Keratinocyte (primary cell): ENCODE data around the gene SELENOV. TPM values are rescaled to one million over a fixed set of nuclear protein-coding genes. Genes with fewer than 3 reads are reported as not detected.

Experiments used
- DNase-seq: peaks from one replicate; pipeline ENCODE4 v3.0.0-alpha.2; 2011; ENCODE audit warnings: low read depth, missing footprints, low spot score
- FAIRE-seq: peaks from 2 replicates; lab custom pipeline; 2011; peaks lifted over from hg19 to GRCh38; lab: Jason Lieb, UNC
- H2AFZ ChIP-seq: 2 replicates; pipeline ENCODE4 v1.6.0; 2012; ENCODE audit warnings: low read length, control low read depth, inconsistent platforms; ENCODE audit not compliant: control insufficient read depth
- H3K27ac ChIP-seq: 2 replicates; pipeline ENCODE4 v1.5.1; 2011; ENCODE audit warnings: low read length; ENCODE audit not compliant: control insufficient read depth, insufficient read depth
- H3K27me3 ChIP-seq: 3 replicates; pipeline ENCODE4 v1.6.0; 2011; ENCODE audit warnings: low read length; ENCODE audit not compliant: control insufficient read depth, insufficient read depth; ENCODE audit errors: extremely low read depth
- H3K36me3 ChIP-seq, 2 experiments: 2 replicates in 1 of 2; 3 replicates in 1 of 2; pipeline ENCODE4 v1.5.1; 2011; ENCODE audit warnings: low read length in 2 of 2, mild to moderate bottlenecking in 1 of 2; ENCODE audit not compliant: control insufficient read depth in 2 of 2, insufficient read depth in 2 of 2; ENCODE audit errors: extremely low read depth in 1 of 2
- H3K4me1 ChIP-seq: 3 replicates; pipeline ENCODE4 v1.5.1; 2011; ENCODE audit warnings: low read length; ENCODE audit not compliant: control insufficient read depth, insufficient read depth; ENCODE audit errors: extremely low read depth
- H3K4me2 ChIP-seq: 3 replicates; pipeline ENCODE4 v1.6.0; 2011; ENCODE audit warnings: low read depth, low read length; ENCODE audit not compliant: control insufficient read depth, insufficient read depth; ENCODE audit errors: extremely low read depth
- H3K4me3 ChIP-seq, 3 experiments: fragments of 200-600 bp in 1 of 3; sonication (generic) in 1 of 3; 2 replicates in 2 of 3; 3 replicates in 1 of 3; pipeline ENCODE4 v1.5.1; 2011 to 2016; ENCODE audit warnings: low read length in 3 of 3, mild to moderate bottlenecking in 3 of 3, control low read depth in 2 of 3, inconsistent platforms in 1 of 3, low read depth in 1 of 3, mixed read lengths in 1 of 3, mixed run types in 1 of 3, moderate library complexity in 1 of 3; ENCODE audit not compliant: control insufficient read depth in 2 of 3, insufficient read depth in 2 of 3; ENCODE audit errors: extremely low read depth in 1 of 3
- H3K79me2 ChIP-seq: 2 replicates; pipeline ENCODE4 v1.6.0; 2012; ENCODE audit warnings: low read length; ENCODE audit not compliant: control insufficient read depth, insufficient read depth
- H3K9ac ChIP-seq: 3 replicates; pipeline ENCODE4 v1.6.0; 2011; ENCODE audit warnings: low read length; ENCODE audit not compliant: control insufficient read depth, insufficient read depth; ENCODE audit errors: extremely low read depth
- H3K9me1 ChIP-seq: 3 replicates; pipeline ENCODE4 v1.6.0; 2011; ENCODE audit warnings: low read length; ENCODE audit not compliant: control insufficient read depth, insufficient read depth; ENCODE audit errors: extremely low read depth
- H3K9me3 ChIP-seq: 2 replicates; pipeline ENCODE4 v1.5.1; 2012; ENCODE audit warnings: low read depth, low read length; ENCODE audit not compliant: control insufficient read depth
- H4K20me1 ChIP-seq: 3 replicates; pipeline ENCODE4 v1.6.0; 2011; ENCODE audit warnings: low read length; ENCODE audit not compliant: control insufficient read depth, insufficient read depth; ENCODE audit errors: extremely low read depth
- EZH2 ChIP-seq: IDR thresholded peaks from one replicate; pipeline ENCODE4 v1.6.1; 2012; ENCODE audit warnings: inconsistent platforms, mild to moderate bottlenecking, low read length, moderate library complexity
- dilution Hi-C: fragments of 300-500 bp; cut with MboI; formaldehyde crosslinking; loops from one replicate; pipeline ENCODE4 v1.7.0; 2020; ENCODE audit warnings: low sequenced_read_pairs; ENCODE audit not compliant: extremely low pct_ligation_motif_present
- polyA plus RNA-seq, 5 experiments: library from polyadenylated mRNA; depleted of rRNA in 3 of 5; stranded (reverse) in 3 of 5; stranded (forward) in 1 of 5; unstranded in 1 of 5; fragments of >200 nt; gene quantifications; 1 replicate in 1 of 5; 2 replicates in 3 of 5; 3 replicates in 1 of 5; pipeline versions ENCODE4 v1.2.1 to v1.2.3, GENCODE V29; 2011 to 2012; ENCODE audit warnings: missing spikeins in 2 of 5, low read depth in 1 of 5, low replicate concordance in 1 of 5
- TF ChIP-seq, protein P1 (sequence below), 3 experiments: IDR thresholded peaks in 1 of 3; conservative IDR thresholded peaks in 1 of 3; optimal IDR thresholded peaks in 1 of 3; 2 replicates in 2 of 3; 3 replicates in 1 of 3; pipeline versions ENCODE3 to v1.5.1; 2011; ENCODE audit warnings: low read length in 3 of 3, mild to moderate bottlenecking in 3 of 3, moderate library complexity in 2 of 3, control low read depth in 1 of 3, inconsistent platforms in 1 of 3; ENCODE audit not compliant: insufficient read depth in 2 of 3; ENCODE audit errors: extremely low read depth in 1 of 3

The SELENOV gene
- polyA plus RNA-seq, 1 donor (not counting 4 experiments of a cell fraction or from before 2014, with no cell fraction given), result not detected

DNA sequence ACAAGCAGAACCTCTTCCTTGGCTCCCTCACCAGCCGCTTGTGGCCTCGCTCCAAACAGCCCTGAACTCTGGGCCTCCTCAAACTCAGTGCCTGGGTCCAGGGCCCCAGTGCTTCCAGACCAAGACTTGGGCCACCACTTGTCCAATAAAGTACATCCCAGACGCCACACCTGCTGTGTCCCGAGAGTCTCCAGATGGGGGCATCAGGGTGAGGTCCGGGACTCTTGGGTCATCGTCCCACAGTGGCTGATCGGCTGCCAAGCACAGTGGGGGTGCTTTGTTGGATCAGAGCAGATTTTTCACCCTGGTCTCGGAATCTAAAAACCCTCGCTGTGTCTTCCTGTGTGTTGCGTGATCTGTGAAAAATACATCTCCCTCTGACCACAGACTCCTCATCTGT lies 25.2 kb upstream of the SELENOV start:
- Histone ChIP-seq H3K36me3 (peaks cover 33 to 48% of the 10 kb centered on the region in 2 experiments), H3K27ac (no peak overlapping the region), H2AFZ (no peak overlapping the region), H3K9me3 (no peaks in the 10 kb centered on the region), H3K27me3 (no peaks in the 10 kb centered on the region), H3K4me1 (peaks cover 5% of the 10 kb centered on the region), H3K9ac (no peak overlapping the region), H3K9me1 (no peaks in the 10 kb centered on the region), H3K4me2 (no peak overlapping the region), H3K79me2 (peaks cover 10% of the 10 kb centered on the region), H4K20me1 (peaks cover 3% of the 10 kb centered on the region), H3K4me3 (no peak overlapping the region)
- TF ChIP-seq, protein P1, sequence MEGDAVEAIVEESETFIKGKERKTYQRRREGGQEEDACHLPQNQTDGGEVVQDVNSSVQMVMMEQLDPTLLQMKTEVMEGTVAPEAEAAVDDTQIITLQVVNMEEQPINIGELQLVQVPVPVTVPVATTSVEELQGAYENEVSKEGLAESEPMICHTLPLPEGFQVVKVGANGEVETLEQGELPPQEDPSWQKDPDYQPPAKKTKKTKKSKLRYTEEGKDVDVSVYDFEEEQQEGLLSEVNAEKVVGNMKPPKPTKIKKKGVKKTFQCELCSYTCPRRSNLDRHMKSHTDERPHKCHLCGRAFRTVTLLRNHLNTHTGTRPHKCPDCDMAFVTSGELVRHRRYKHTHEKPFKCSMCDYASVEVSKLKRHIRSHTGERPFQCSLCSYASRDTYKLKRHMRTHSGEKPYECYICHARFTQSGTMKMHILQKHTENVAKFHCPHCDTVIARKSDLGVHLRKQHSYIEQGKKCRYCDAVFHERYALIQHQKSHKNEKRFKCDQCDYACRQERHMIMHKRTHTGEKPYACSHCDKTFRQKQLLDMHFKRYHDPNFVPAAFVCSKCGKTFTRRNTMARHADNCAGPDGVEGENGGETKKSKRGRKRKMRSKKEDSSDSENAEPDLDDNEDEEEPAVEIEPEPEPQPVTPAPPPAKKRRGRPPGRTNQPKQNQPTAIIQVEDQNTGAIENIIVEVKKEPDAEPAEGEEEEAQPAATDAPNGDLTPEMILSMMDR (optimal IDR thresholded peaks at IDR 0.05 in 1 of 3, IDR thresholded peaks at IDR 0.05 in 1 of 3, conservative IDR thresholded peaks at IDR 0.05 in 1 of 3; ENCODE audit: extremely low read depth in 1 of 3, insufficient read depth in 2 of 3, low read length in 3 of 3), result no peak
- no peak for TF ChIP-seq EZH2
- FAIRE-seq, result no peak
- no peak for DNase-seq
- dilution Hi-C loops, result no loop called here

DNA sequence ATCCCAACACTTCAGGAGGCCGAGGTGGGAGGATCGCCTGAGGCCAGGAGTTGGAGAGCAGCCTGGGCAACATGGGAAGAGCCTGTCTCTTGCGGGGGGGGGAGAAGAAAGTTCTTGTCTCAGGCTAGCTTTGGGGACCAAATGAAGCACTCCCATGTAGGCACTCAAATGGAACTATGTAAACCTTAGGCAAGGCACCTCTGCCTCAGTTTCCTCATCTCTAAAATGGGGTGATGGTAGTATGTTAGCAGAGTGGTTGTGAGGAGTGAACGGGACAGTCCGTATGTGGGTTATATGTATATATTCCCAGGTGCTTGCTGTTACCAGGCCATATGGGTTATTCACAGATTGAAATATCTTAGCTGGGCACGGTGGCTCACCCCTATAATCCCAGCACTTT lies 22.7 kb upstream of the SELENOV start:
- TF ChIP-seq, protein P1 (optimal IDR thresholded peaks at IDR 0.05 in 1 of 3, IDR thresholded peaks at IDR 0.05 in 1 of 3, conservative IDR thresholded peaks at IDR 0.05 in 1 of 3; ENCODE audit: extremely low read depth in 1 of 3, insufficient read depth in 2 of 3, low read length in 3 of 3), result no peak
- Histone ChIP-seq H3K4me3 (no peak overlapping the region), H3K4me1 (peaks cover 5% of the 10 kb centered on the region), H4K20me1 (no peaks in the 10 kb centered on the region), H3K4me2 (no peak overlapping the region), H3K27me3 (peaks cover under 1% of the 10 kb centered on the region), H3K36me3 (peaks cover 19 to 29% of the 10 kb centered on the region in 2 experiments), H2AFZ (no peak overlapping the region), H3K79me2 (no peaks in the 10 kb centered on the region), H3K9ac (no peak overlapping the region), H3K9me3 (no peaks in the 10 kb centered on the region), H3K27ac (no peak overlapping the region), H3K9me1 (no peaks in the 10 kb centered on the region)
- dilution Hi-C loops, result no loop called here
- no peak for FAIRE-seq
- DNase-seq, result no peak
